GM12878 (cell line): ENCODE measurements around the gene COL5A1. TPM values are rescaled to one million over a fixed set of nuclear protein-coding genes. Genes with fewer than 3 reads are reported as not detected.

Experiments used
- ATAC-seq: fragments of 200-7000 bp; cut with Tn5 transposase; 3 replicates; pipeline ENCODE4 v1.9.1; 2020; ENCODE audit warnings: mild to moderate bottlenecking, moderate library complexity
- BruUV-seq: library from RNA; stranded (reverse); fragments of 400-500 nt; replicated peaks from 2 replicates; lab custom pipeline; 2021; lab: Mats Ljungman, UMichigan
- CTCF ChIA-PET: fragments of 300-600 bp; sonication (Branson Sonifier 250); formaldehyde crosslinking; extraction: SDS; loops from one replicate; lab custom pipeline; 2021; ENCODE audit warnings: inconsistent platforms; lab: Yijun Ruan, JAX
- POLR2A ChIA-PET: fragments of 350-600 bp; formaldehyde crosslinking; extraction: SDS; loops from one replicate; lab custom pipeline; 2021; ENCODE audit warnings: inconsistent platforms; lab: Charles Lee
- RAD21 ChIA-PET: fragments of 300-600 bp; sonication (Branson Sonifier 250); formaldehyde crosslinking; loops from one replicate; lab custom pipeline; 2023; ENCODE audit warnings: antibody characterized with exemption; ENCODE audit not compliant: unreplicated experiment; lab: Charles Lee
- SMC1A ChIA-PET: fragments of 300-600 bp; sonication (Branson Sonifier 250); formaldehyde crosslinking; loops from one replicate; lab custom pipeline; 2023; ENCODE audit not compliant: unreplicated experiment, uncharacterized antibody; lab: Charles Lee
- DNase-seq: peaks from one replicate; pipeline ENCODE4 v3.0.0-alpha.2; 2011; ENCODE audit warnings: low read depth, low spot score
- FAIRE-seq: peaks from 3 replicates; lab custom pipeline; 2011; peaks lifted over from hg19 to GRCh38; lab: Jason Lieb, UNC
- H2AFZ ChIP-seq: 2 replicates; pipeline ENCODE4 v1.6.0; 2011; ENCODE audit warnings: low read depth, low read length, control low read depth; ENCODE audit not compliant: control insufficient read depth
- H3K27ac ChIP-seq: 2 replicates; pipeline ENCODE4 v1.5.1; 2011; ENCODE audit warnings: control low read depth; ENCODE audit not compliant: control insufficient read depth, insufficient read depth
- H3K27me3 ChIP-seq, 2 experiments: replicated peaks in 1 of 2; 2 replicates each; pipeline versions ENCODE4 v1.6.0 to v1.6.1; 2011; ENCODE audit warnings: low read length in 1 of 2; ENCODE audit not compliant: control insufficient read depth in 2 of 2, insufficient read depth in 2 of 2
- H3K36me3 ChIP-seq, 2 experiments: 2 replicates each; pipeline ENCODE4 v1.5.1; 2011; ENCODE audit warnings: low read length in 1 of 2; ENCODE audit not compliant: control insufficient read depth in 2 of 2, insufficient read depth in 2 of 2
- H3K4me1 ChIP-seq: 2 replicates; pipeline ENCODE4 v1.6.1; 2011; ENCODE audit warnings: mild to moderate bottlenecking, low read length, moderate library complexity, mixed read lengths; ENCODE audit not compliant: control insufficient read depth, insufficient read depth
- H3K4me2 ChIP-seq: 2 replicates; pipeline ENCODE4 v1.6.0; 2011; ENCODE audit warnings: control low read depth; ENCODE audit not compliant: control insufficient read depth, insufficient read depth
- H3K4me3 ChIP-seq: fragments of 200-600 bp; sonication (generic); 2 replicates; pipeline ENCODE4 v1.5.1; 2016
- H3K79me2 ChIP-seq: 2 replicates; pipeline ENCODE4 v1.6.0; 2011; ENCODE audit warnings: low read length; ENCODE audit not compliant: control insufficient read depth, insufficient read depth
- H3K9ac ChIP-seq: 2 replicates; pipeline ENCODE4 v1.8.0; 2011; ENCODE audit warnings: low read length, control low read depth, mixed read lengths; ENCODE audit not compliant: control insufficient read depth, insufficient read depth
- H3K9me3 ChIP-seq: replicated peaks from 3 replicates; pipeline ENCODE4 v1.5.1; 2011; ENCODE audit warnings: mild to moderate bottlenecking, low read length; ENCODE audit not compliant: control insufficient read depth, insufficient read depth
- H4K20me1 ChIP-seq: 2 replicates; pipeline ENCODE4 v1.6.0; 2011; ENCODE audit not compliant: control insufficient read depth, insufficient read depth
- ATF7 ChIP-seq: fragments of 450-650 bp; IDR thresholded peaks from 2 replicates; pipeline ENCODE4 v1.6.1; 2016; ENCODE audit warnings: low read depth, mild to moderate bottlenecking
- BMI1 ChIP-seq: fragments of 450-650 bp; IDR thresholded peaks from 2 replicates; pipeline ENCODE4 v1.6.1; 2016; ENCODE audit warnings: mild to moderate bottlenecking, moderate library complexity, borderline replicate concordance
- GABPA ChIP-seq: IDR thresholded peaks from 2 replicates; pipeline ENCODE4 v1.6.1; 2014; ENCODE audit warnings: antibody characterized with exemption, low read depth, mild to moderate bottlenecking, inconsistent platforms
- HDGF ChIP-seq: fragments of 450-650 bp; IDR thresholded peaks from 2 replicates; pipeline ENCODE4 v1.6.1; 2016; ENCODE audit warnings: antibody characterized with exemption
- KAT2A ChIP-seq: conservative IDR thresholded peaks from 2 replicates; pipeline ENCODE4 v1.6.1; 2011; ENCODE audit warnings: low read depth, low read length; ENCODE audit not compliant: control insufficient read depth
- NR2C2 ChIP-seq: IDR thresholded peaks from 2 replicates; pipeline ENCODE4 v1.6.1; 2011; ENCODE audit warnings: borderline replicate concordance, low read depth; ENCODE audit not compliant: control insufficient read depth, insufficient read length
- WRNIP1 ChIP-seq: IDR thresholded peaks from 2 replicates; pipeline ENCODE4 v1.6.1; 2011; ENCODE audit warnings: low read depth, low read length, improper control_type of control experiment, borderline replicate concordance
- ZNF207 ChIP-seq: fragments of 450-650 bp; IDR thresholded peaks from 2 replicates; pipeline ENCODE4 v1.6.1; 2014; ENCODE audit warnings: antibody characterized with exemption, mild to moderate bottlenecking, borderline replicate concordance
- ZZZ3 ChIP-seq: IDR thresholded peaks from 2 replicates; pipeline ENCODE4 v1.6.1; 2011; ENCODE audit warnings: low read depth; ENCODE audit not compliant: control insufficient read depth, insufficient read length
- WGBS: methylation state at CpG from one replicate; pipeline ENCODE4 v1.1.6; 2016; ENCODE audit warnings: low lambda C conversion rate; ENCODE audit not compliant: insufficient replicate concordance, insufficient coverage; ENCODE audit errors: missing lambda C conversion rate; 5-methylcytosine and 5-hydroxymethylcytosine counted together
- in situ Hi-C: fragments of 300-500 bp; cut with MboI; formaldehyde crosslinking; loops from 9 replicates; pipeline ENCODE4 v1.14.3; 2018; ENCODE audit warnings: mixed read lengths
- intact Hi-C: fragments of 100-400 bp; cut with micrococcal nuclease; formaldehyde crosslinking; loops from one replicate; pipeline ENCODE4 v1.14.2; 2022; ENCODE audit not compliant: unreplicated experiment
- polyA plus RNA-seq, 11 experiments: library from polyadenylated mRNA; depleted of rRNA in 4 of 11; unstranded in 6 of 11; stranded (reverse) in 5 of 11; fragments of >200 nt; fragmentation: Nextera tagmentation in 4 of 11; fragmentation: Illumina TruSeq in 1 of 11; extraction: Ambion mirVana in 4 of 11; extraction: Trizol in 1 of 11; gene quantifications; 1 replicate in 1 of 11; 2 replicates in 10 of 11; pipeline versions ENCODE4 v1.2.1 to v1.2.3, GENCODE V29; 2011 to 2016; ENCODE audit warnings: inconsistent platforms in 2 of 11, missing spikeins in 2 of 11, low read depth in 1 of 11
- total RNA-seq, 4 experiments: library from RNA; depleted of rRNA in 3 of 4; stranded (reverse); fragments of >200 nt in 3 of 4; fragmentation: Illumina TruSeq in 1 of 4; extraction: Trizol in 1 of 4; gene quantifications; 2 replicates each; pipeline versions ENCODE4 v1.2.1 to v1.2.3, GENCODE V29; 2013 to 2021
- TF ChIP-seq, protein P1 (sequence below): IDR thresholded peaks from 2 replicates; pipeline ENCODE4 v1.6.1; 2012; ENCODE audit warnings: improper control_type of control experiment, low read depth, low read length; ENCODE audit not compliant: insufficient replicate concordance
- TF ChIP-seq, protein P2 (sequence below): fragments of 450-650 bp; IDR thresholded peaks from 2 replicates; pipeline ENCODE4 v1.6.1; 2018; ENCODE audit warnings: borderline replicate concordance, mild to moderate bottlenecking; ENCODE audit not compliant: partially characterized antibody
- TF ChIP-seq, protein P3 (sequence below): fragments of 450-650 bp; IDR thresholded peaks from 2 replicates; pipeline ENCODE4 v1.6.1; 2017; ENCODE audit warnings: mild to moderate bottlenecking, low read depth, inconsistent platforms; ENCODE audit not compliant: poor library complexity, severe bottlenecking

The COL5A1 gene
- total and polyA plus RNA-seq, 10 of the 15 experiments (the other 5 are each of a cell fraction or from before 2014, with no cell fraction given) = under 0.01 to 0.15 (median 0.13) TPM; not detected in 4

DNA sequence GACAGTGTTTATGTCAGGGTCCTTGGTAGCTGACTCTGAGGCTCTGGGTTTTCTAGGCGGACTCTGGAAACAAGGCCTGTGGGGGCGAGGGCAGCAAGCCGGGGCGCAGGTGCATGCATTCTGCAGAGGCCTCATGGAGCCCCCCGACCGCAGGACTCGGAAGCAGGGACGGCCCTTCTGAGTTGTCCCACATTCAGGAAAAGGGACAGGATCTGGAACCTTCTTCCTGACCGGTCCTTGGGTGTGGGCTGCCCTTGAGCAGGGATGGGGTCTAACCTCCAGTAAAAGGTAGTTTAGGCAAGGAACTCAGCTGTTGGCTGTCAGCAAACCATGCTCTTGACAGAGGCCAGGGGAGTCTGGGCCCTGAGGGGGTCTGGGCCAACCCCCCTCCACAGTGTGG, 7.4 kb upstream of the COL5A1 start:
- ChIA-PET POLR2A (no interaction called here), RAD21 (no interaction called here), CTCF (no interaction called here), SMC1A (no interaction called here)
- H3K9me3 ChIP-seq = no peaks in the 10 kb centered on the region
- WGBS = 26% methylated on average over 9 of the region's 9 CpGs
- no peak overlapping the region for H3K9ac ChIP-seq
- H4K20me1 ChIP-seq = no peaks in the 10 kb centered on the region
- H3K36me3 ChIP-seq = no peaks in the 10 kb centered on the region
- TF ChIP-seq GABPA (no peak), BMI1 (no peak), ZZZ3 (no peak), HDGF (no peak), ZNF207 (no peak), NR2C2 (no peak), KAT2A (no peak), WRNIP1 (no peak), ATF7 (no peak)
- TF ChIP-seq, protein P1, sequence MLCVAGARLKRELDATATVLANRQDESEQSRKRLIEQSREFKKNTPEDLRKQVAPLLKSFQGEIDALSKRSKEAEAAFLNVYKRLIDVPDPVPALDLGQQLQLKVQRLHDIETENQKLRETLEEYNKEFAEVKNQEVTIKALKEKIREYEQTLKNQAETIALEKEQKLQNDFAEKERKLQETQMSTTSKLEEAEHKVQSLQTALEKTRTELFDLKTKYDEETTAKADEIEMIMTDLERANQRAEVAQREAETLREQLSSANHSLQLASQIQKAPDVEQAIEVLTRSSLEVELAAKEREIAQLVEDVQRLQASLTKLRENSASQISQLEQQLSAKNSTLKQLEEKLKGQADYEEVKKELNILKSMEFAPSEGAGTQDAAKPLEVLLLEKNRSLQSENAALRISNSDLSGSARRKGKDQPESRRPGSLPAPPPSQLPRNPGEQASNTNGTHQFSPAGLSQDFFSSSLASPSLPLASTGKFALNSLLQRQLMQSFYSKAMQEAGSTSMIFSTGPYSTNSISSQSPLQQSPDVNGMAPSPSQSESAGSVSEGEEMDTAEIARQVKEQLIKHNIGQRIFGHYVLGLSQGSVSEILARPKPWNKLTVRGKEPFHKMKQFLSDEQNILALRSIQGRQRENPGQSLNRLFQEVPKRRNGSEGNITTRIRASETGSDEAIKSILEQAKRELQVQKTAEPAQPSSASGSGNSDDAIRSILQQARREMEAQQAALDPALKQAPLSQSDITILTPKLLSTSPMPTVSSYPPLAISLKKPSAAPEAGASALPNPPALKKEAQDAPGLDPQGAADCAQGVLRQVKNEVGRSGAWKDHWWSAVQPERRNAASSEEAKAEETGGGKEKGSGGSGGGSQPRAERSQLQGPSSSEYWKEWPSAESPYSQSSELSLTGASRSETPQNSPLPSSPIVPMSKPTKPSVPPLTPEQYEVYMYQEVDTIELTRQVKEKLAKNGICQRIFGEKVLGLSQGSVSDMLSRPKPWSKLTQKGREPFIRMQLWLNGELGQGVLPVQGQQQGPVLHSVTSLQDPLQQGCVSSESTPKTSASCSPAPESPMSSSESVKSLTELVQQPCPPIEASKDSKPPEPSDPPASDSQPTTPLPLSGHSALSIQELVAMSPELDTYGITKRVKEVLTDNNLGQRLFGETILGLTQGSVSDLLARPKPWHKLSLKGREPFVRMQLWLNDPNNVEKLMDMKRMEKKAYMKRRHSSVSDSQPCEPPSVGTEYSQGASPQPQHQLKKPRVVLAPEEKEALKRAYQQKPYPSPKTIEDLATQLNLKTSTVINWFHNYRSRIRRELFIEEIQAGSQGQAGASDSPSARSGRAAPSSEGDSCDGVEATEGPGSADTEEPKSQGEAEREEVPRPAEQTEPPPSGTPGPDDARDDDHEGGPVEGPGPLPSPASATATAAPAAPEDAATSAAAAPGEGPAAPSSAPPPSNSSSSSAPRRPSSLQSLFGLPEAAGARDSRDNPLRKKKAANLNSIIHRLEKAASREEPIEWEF = no peak
- TF ChIP-seq, protein P2, sequence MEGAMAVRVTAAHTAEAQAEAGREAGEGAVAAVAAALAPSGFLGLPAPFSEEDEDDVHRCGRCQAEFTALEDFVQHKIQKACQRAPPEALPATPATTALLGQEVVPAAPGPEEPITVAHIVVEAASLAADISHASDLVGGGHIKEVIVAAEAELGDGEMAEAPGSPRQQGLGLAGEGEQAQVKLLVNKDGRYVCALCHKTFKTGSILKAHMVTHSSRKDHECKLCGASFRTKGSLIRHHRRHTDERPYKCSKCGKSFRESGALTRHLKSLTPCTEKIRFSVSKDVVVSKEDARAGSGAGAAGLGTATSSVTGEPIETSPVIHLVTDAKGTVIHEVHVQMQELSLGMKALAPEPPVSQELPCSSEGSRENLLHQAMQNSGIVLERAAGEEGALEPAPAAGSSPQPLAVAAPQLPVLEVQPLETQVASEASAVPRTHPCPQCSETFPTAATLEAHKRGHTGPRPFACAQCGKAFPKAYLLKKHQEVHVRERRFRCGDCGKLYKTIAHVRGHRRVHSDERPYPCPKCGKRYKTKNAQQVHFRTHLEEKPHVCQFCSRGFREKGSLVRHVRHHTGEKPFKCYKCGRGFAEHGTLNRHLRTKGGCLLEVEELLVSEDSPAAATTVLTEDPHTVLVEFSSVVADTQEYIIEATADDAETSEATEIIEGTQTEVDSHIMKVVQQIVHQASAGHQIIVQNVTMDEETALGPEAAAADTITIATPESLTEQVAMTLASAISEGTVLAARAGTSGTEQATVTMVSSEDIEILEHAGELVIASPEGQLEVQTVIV = no peak
- TF ChIP-seq, protein P3, sequence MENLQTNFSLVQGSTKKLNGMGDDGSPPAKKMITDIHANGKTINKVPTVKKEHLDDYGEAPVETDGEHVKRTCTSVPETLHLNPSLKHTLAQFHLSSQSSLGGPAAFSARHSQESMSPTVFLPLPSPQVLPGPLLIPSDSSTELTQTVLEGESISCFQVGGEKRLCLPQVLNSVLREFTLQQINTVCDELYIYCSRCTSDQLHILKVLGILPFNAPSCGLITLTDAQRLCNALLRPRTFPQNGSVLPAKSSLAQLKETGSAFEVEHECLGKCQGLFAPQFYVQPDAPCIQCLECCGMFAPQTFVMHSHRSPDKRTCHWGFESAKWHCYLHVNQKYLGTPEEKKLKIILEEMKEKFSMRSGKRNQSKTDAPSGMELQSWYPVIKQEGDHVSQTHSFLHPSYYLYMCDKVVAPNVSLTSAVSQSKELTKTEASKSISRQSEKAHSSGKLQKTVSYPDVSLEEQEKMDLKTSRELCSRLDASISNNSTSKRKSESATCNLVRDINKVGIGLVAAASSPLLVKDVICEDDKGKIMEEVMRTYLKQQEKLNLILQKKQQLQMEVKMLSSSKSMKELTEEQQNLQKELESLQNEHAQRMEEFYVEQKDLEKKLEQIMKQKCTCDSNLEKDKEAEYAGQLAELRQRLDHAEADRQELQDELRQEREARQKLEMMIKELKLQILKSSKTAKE = no peak
- ATAC-seq (no peak), FAIRE-seq (no peak), DNase-seq (no peak)
- intact Hi-C loops (no loop called here), in situ Hi-C loops (no loop called here)
- H3K27ac ChIP-seq = no peak overlapping the region
- H3K27me3 ChIP-seq = no peaks in the 10 kb centered on the region; a peak in 1 of 4 replicates
- no peak overlapping the region for H3K4me2 ChIP-seq
- no peak overlapping the region for H3K4me3 ChIP-seq
- no peak overlapping the region for H2AFZ ChIP-seq
- H3K4me1 ChIP-seq = no peaks in the 10 kb centered on the region
- BruUV-seq = no TSS peak
- no peaks in the 10 kb centered on the region for H3K79me2 ChIP-seq
